CD14-positive monocyte (primary cell): ENCODE measurements around the gene CPLX4. TPM values are rescaled to one million over a fixed set of nuclear protein-coding genes. Genes with fewer than 3 reads are reported as not detected.

ENCODE experiments used
- DNase-seq, 3 donors: peaks; one replicate each; pipeline ENCODE4 v3.0.0-alpha.2; 2011 to 2022
- H2AFZ ChIP-seq: 2 replicates; pipeline ENCODE4 v1.6.0; 2012; ENCODE audit warnings: mild to moderate bottlenecking, low read depth, low read length, inconsistent platforms; ENCODE audit not compliant: insufficient read depth, poor library complexity, severe bottlenecking
- H3K27ac ChIP-seq, 2 donors: 1 replicate in 1 of 2; 2 replicates in 1 of 2; pipeline ENCODE4 v1.5.1; 2012 to 2013; ENCODE audit warnings: low read length in 2 of 2, control low read depth in 1 of 2, inconsistent platforms in 1 of 2, low read depth in 1 of 2, mild to moderate bottlenecking in 1 of 2
- H3K27me3 ChIP-seq, 2 donors: one replicate each; pipeline versions ENCODE4 v1.6.0 to v1.6.1; 2011 to 2013; ENCODE audit warnings: low read length in 2 of 2; ENCODE audit not compliant: control insufficient read depth in 2 of 2, insufficient read depth in 2 of 2
- H3K36me3 ChIP-seq, 2 donors: replicated peaks in 1 of 2; 1 replicate in 1 of 2; 2 replicates in 1 of 2; pipeline versions ENCODE4 v1.5.1 to v1.6.1; 2012 to 2013; ENCODE audit warnings: low read length in 2 of 2, control low read depth in 1 of 2, inconsistent platforms in 1 of 2, mild to moderate bottlenecking in 1 of 2; ENCODE audit not compliant: insufficient read depth in 2 of 2, control insufficient read depth in 1 of 2
- H3K4me1 ChIP-seq, 2 donors: 1 replicate in 1 of 2; 2 replicates in 1 of 2; pipeline versions ENCODE4 v1.5.1 to v1.6.1; 2012 to 2013; ENCODE audit warnings: low read length in 2 of 2, control low read depth in 1 of 2, inconsistent platforms in 1 of 2, mild to moderate bottlenecking in 1 of 2, moderate library complexity in 1 of 2; ENCODE audit not compliant: insufficient read depth in 2 of 2, control insufficient read depth in 1 of 2
- H3K4me2 ChIP-seq: replicated peaks from 2 replicates; pipeline ENCODE3; 2012; ENCODE audit warnings: low read length, moderate library complexity, mild to moderate bottlenecking; ENCODE audit not compliant: poor library complexity, severe bottlenecking; ENCODE audit errors: extremely low read depth
- H3K4me3 ChIP-seq, 3 experiments: fragments of 200-600 bp in 1 of 3; sonication (generic) in 1 of 3; replicated peaks in 1 of 3; 1 replicate in 2 of 3; 2 replicates in 1 of 3; pipeline ENCODE4 v1.5.1; 2011 to 2013; ENCODE audit warnings: low read length in 3 of 3, mild to moderate bottlenecking in 3 of 3, control low read depth in 2 of 3, low read depth in 2 of 3, inconsistent platforms in 1 of 3, moderate library complexity in 1 of 3
- H3K79me2 ChIP-seq: 2 replicates; pipeline ENCODE4 v1.6.0; 2012; ENCODE audit warnings: mild to moderate bottlenecking, control low read depth, inconsistent platforms, low read length, moderate library complexity; ENCODE audit not compliant: insufficient read depth
- H3K9ac ChIP-seq: 2 replicates; pipeline ENCODE4 v1.6.0; 2017; ENCODE audit warnings: low read length, mild to moderate bottlenecking; ENCODE audit not compliant: insufficient read depth, poor library complexity, severe bottlenecking
- H3K9me3 ChIP-seq, 2 donors: replicated peaks in 1 of 2; 1 replicate in 1 of 2; 2 replicates in 1 of 2; pipeline versions ENCODE4 v1.5.1 to v1.6.1; 2012 to 2013; ENCODE audit warnings: low read length in 2 of 2, control low read depth in 1 of 2; ENCODE audit not compliant: control insufficient read depth in 1 of 2, insufficient read depth in 1 of 2
- H4K20me1 ChIP-seq: 2 replicates; pipeline ENCODE4 v1.6.0; 2012; ENCODE audit warnings: mild to moderate bottlenecking, low read length, control low read depth, moderate library complexity; ENCODE audit not compliant: insufficient read depth
- H3K27ac Mint-ChIP-seq, 7 donors: one replicate each; pipeline ENCODE4 v1.8.0; 2020; ENCODE audit warnings: mild to moderate bottlenecking in 7 of 7, mixed read lengths in 7 of 7, moderate library complexity in 6 of 7, inconsistent platforms in 2 of 7
- H3K27me3 Mint-ChIP-seq, 3 donors: one replicate each; pipeline ENCODE4 v1.8.0; 2021 to 2022; ENCODE audit warnings: low read depth in 3 of 3, mild to moderate bottlenecking in 3 of 3, mixed read lengths in 3 of 3, moderate library complexity in 3 of 3, inconsistent platforms in 1 of 3
- H3K36me3 Mint-ChIP-seq, 2 donors: one replicate each; pipeline ENCODE4 v1.8.0; 2020; ENCODE audit warnings: mixed read lengths in 2 of 2, inconsistent platforms in 1 of 2, mild to moderate bottlenecking in 1 of 2
- H3K4me1 Mint-ChIP-seq: one replicate; pipeline ENCODE4 v1.8.0; 2020; ENCODE audit warnings: mild to moderate bottlenecking, mixed read lengths
- H3K4me3 Mint-ChIP-seq, 2 donors: one replicate each; pipeline ENCODE4 v1.8.0; 2020; ENCODE audit warnings: mild to moderate bottlenecking in 2 of 2, mixed read lengths in 2 of 2, moderate library complexity in 1 of 2
- H3K9me3 Mint-ChIP-seq, 7 donors: one replicate each; pipeline ENCODE4 v1.8.0; 2020 to 2022; ENCODE audit warnings: mixed read lengths in 7 of 7, mild to moderate bottlenecking in 6 of 7, moderate library complexity in 6 of 7, inconsistent platforms in 2 of 7
- WGBS: methylation state at CpG from one replicate; pipeline ENCODE4 v1.1.5; 2013; ENCODE audit warnings: missing lambda C conversion rate; ENCODE audit not compliant: insufficient coverage; 5-methylcytosine and 5-hydroxymethylcytosine counted together
- intact Hi-C, 2 donors: fragments of 100-400 bp; cut with micrococcal nuclease; formaldehyde crosslinking; loops; one replicate each; pipeline versions ENCODE4 v1.15.0 to v1.15.1; 2023
- polyA plus RNA-seq, 3 donors: library from polyadenylated mRNA; depleted of rRNA in 1 of 3; unstranded in 2 of 3; stranded (reverse) in 1 of 3; fragments of 300-500 nt in 2 of 3; fragments of >200 nt in 1 of 3; fragmentation: Illumina TruSeq in 2 of 3; gene quantifications; 1 replicate in 2 of 3; 2 replicates in 1 of 3; pipeline ENCODE4 v1.2.3, GENCODE V29; 2012 to 2021
- TF ChIP-seq, protein P1 (sequence below): fragments of 200-600 bp; IDR thresholded peaks from one replicate; pipeline ENCODE4 v1.8.0; 2022; ENCODE audit warnings: antibody characterized with exemption, mild to moderate bottlenecking

Gene CPLX4
- polyA plus RNA-seq, 3 donors: not detected

GRCh38 chr18:59323931-59324622 is 5.6 kb upstream of the CPLX4 start:
- Histone ChIP-seq H3K36me3 (peaks cover 2 to 13% of the 10 kb centered on the region in 2 donors), H3K27me3 (peaks cover 0 to 3% of the 10 kb centered on the region in 2 donors), H3K79me2 (no peaks in the 10 kb centered on the region), H4K20me1 (no peaks in the 10 kb centered on the region), H3K9me3 (no peaks in the 10 kb centered on the region), H3K4me3 (no peak overlapping the region), H3K9ac (no peak overlapping the region), H2AFZ (no peak overlapping the region), H3K4me2 (no peak overlapping the region), H3K27ac (no peak overlapping the region), H3K4me1 (no peaks in the 10 kb centered on the region)
- WGBS: 98% methylated on average over 4 of the region's 7 CpGs
- Mint-ChIP-seq H3K36me3 (peaks cover 18 to 23% of the 10 kb centered on the region in 2 donors), H3K27ac (no peak overlapping the region), H3K4me3 (no peak overlapping the region), H3K9me3 (peaks cover 0 to 2% (median 0%) of the 10 kb centered on the region in 7 donors), H3K4me1 (no peaks in the 10 kb centered on the region), H3K27me3 (peaks cover 0 to 3% (median 3%) of the 10 kb centered on the region in 3 donors)
- TF ChIP-seq, protein P1, sequence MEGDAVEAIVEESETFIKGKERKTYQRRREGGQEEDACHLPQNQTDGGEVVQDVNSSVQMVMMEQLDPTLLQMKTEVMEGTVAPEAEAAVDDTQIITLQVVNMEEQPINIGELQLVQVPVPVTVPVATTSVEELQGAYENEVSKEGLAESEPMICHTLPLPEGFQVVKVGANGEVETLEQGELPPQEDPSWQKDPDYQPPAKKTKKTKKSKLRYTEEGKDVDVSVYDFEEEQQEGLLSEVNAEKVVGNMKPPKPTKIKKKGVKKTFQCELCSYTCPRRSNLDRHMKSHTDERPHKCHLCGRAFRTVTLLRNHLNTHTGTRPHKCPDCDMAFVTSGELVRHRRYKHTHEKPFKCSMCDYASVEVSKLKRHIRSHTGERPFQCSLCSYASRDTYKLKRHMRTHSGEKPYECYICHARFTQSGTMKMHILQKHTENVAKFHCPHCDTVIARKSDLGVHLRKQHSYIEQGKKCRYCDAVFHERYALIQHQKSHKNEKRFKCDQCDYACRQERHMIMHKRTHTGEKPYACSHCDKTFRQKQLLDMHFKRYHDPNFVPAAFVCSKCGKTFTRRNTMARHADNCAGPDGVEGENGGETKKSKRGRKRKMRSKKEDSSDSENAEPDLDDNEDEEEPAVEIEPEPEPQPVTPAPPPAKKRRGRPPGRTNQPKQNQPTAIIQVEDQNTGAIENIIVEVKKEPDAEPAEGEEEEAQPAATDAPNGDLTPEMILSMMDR: no peak
- DNase-seq: no peak
- intact Hi-C loops: no loop called here

DNA sequence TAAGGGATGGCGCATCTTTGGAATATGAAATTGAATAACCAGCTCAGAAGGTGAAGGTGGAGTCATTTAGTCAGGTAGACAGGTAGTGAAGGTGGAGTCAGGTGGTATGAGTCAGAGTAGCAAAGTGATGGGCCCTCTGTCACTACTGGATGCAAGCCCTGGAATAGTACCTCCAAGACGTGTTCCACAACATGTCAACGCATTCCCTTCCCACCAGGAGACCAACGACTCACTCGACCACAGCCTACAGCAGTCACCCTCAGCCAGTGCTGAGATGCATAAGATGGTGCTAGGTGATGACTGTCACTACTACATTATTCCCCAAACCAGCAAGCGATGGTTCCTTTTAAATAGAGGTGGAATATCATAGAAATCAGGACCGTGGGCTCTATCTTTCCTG is 6.8 kb downstream of the CPLX4 start:
- Histone ChIP-seq H3K27ac (no peak overlapping the region), H3K36me3 (no peaks in the 10 kb centered on the region), H3K4me2 (no peak overlapping the region), H2AFZ (no peak overlapping the region), H3K79me2 (no peaks in the 10 kb centered on the region), H3K27me3 (peaks cover 14 to 30% of the 10 kb centered on the region in 2 donors), H3K4me1 (peaks cover 0 to 3% of the 10 kb centered on the region in 2 donors), H3K9me3 (no peaks in the 10 kb centered on the region), H3K9ac (no peak overlapping the region), H3K4me3 (no peak overlapping the region), H4K20me1 (no peaks in the 10 kb centered on the region)
- Mint-ChIP-seq H3K4me3 (no peak overlapping the region), H3K9me3 (no peaks in the 10 kb centered on the region), H3K27me3 (peaks cover 22 to 35% (median 25%) of the 10 kb centered on the region in 3 donors), H3K36me3 (no peaks in the 10 kb centered on the region), H3K27ac (no peak overlapping the region), H3K4me1 (peaks cover 5% of the 10 kb centered on the region)
- 91% methylated on average over 1 of the region's 7 CpGs for WGBS
- intact Hi-C loops: no loop called here
- TF ChIP-seq, protein P1: no peak
- DNase-seq: no peak
